Liver (tissue), 3 donors: ENCODE results near the gene LNX2.

Source experiments
- ATF3 ChIP-seq: IDR thresholded peaks from 2 replicates; pipeline ENCODE4 v1.6.1; 2016; ENCODE audit warnings: antibody characterized with exemption
- CTCF ChIP-seq: fragments of 150-350 bp; IDR thresholded peaks from 2 replicates; pipeline ENCODE4 v1.5.1; 2017; ENCODE audit warnings: improper control_type of control experiment, low read depth, low read length; ENCODE audit not compliant: missing input control
- HNF4G ChIP-seq: IDR thresholded peaks from 2 replicates; pipeline ENCODE4 v1.6.1; 2016; ENCODE audit warnings: antibody characterized with exemption
- MAX ChIP-seq: IDR thresholded peaks from 2 replicates; pipeline ENCODE4 v1.6.1; 2016; ENCODE audit warnings: antibody characterized with exemption
- NR2F2 ChIP-seq: IDR thresholded peaks from 2 replicates; pipeline ENCODE4 v1.6.1; 2016; ENCODE audit warnings: antibody characterized with exemption
- RAD21 ChIP-seq, 2 donors: IDR thresholded peaks; 2 replicates each; pipeline ENCODE4 v1.6.1; 2016; ENCODE audit warnings: antibody characterized with exemption in 2 of 2, mild to moderate bottlenecking in 2 of 2
- SP1 ChIP-seq: IDR thresholded peaks from 2 replicates; pipeline ENCODE4 v1.6.1; 2018; ENCODE audit warnings: antibody characterized with exemption, mild to moderate bottlenecking
- TAF1 ChIP-seq: conservative IDR thresholded peaks from 2 replicates; pipeline ENCODE4 v1.6.1; 2016; ENCODE audit warnings: antibody characterized with exemption, mild to moderate bottlenecking
- donor health status: healthy.
- donor health status: healthy.

- TF ChIP-seq CTCF (no peak), HNF4G (no peak), TAF1 (no peak), ATF3 (no peak), MAX (no peak), RAD21 (IDR thresholded peaks at IDR 0.05) (no peak), NR2F2 (no peak), SP1 (no peak)
Measured at GRCh38 chr13:27622881-27623280, 2.6 kb upstream of the LNX2 start.
